AG04449 (cell line): ENCODE results near the gene MYOZ1.

Experiments
- CTCF ChIA-PET: fragments of 350-600 bp; formaldehyde crosslinking; extraction: SDS; loops from one replicate; lab custom pipeline; 2021; ENCODE audit warnings: antibody characterized with exemption; lab: Yijun Ruan, JAX
- POLR2A ChIA-PET: fragments of 400-600, 350-600 bp; formaldehyde crosslinking; extraction: SDS; loops from one replicate; lab custom pipeline; 2020; ENCODE audit warnings: antibody characterized with exemption, inconsistent platforms; lab: Yijun Ruan, JAX
- DNase-seq: peaks from one replicate; pipeline ENCODE4 v3.0.0-alpha.2; 2010; ENCODE audit warnings: low read depth, low spot score
- H3K4me3 ChIP-seq: 2 replicates; pipeline ENCODE4 v1.5.1; 2011; ENCODE audit warnings: low read depth, mild to moderate bottlenecking, control low read depth, low read length
- CTCF ChIP-seq: IDR thresholded peaks from one replicate; pipeline ENCODE4 v1.5.1; 2011; ENCODE audit warnings: mild to moderate bottlenecking, moderate library complexity, low read length, control low read depth, inconsistent platforms; ENCODE audit not compliant: insufficient read depth; ENCODE audit errors: missing control alignments

The MYOZ1 gene

GRCh38 chr10:73589563-73590126, 51.6 kb downstream of the MYOZ1 start:
- CTCF ChIA-PET = interaction anchor here (0.9 kb wide), 1 partner anchor 23 kb away, joined by 3 read pairs; no protein-coding TSS in a partner anchor
- POLR2A ChIA-PET = no interaction called here
- H3K4me3 ChIP-seq = no peak overlapping the region
- DNase-seq = no peak
- no peak for TF ChIP-seq CTCF

GRCh38 chr10:73588656-73589055, 52.6 kb downstream of the MYOZ1 start:
- TF ChIP-seq CTCF = no peak
- POLR2A ChIA-PET = no interaction called here
- CTCF ChIA-PET = interaction anchor here (1.3 kb wide), 1 partner anchor 59 kb away, joined by 4 read pairs; no protein-coding TSS in a partner anchor
- H3K4me3 ChIP-seq = no peak overlapping the region
- DNase-seq = no peak

- TF ChIP-seq CTCF = no peak
- H3K4me3 ChIP-seq = no peak overlapping the region
- ChIA-PET CTCF (no interaction called here), POLR2A (no interaction called here)
- DNase-seq = peak; percentile 63
Observed at GRCh38 chr10:73586583-73586984, 54.7 kb downstream of the MYOZ1 start.

GRCh38 chr10:73585327-73585726, 55.9 kb downstream of the MYOZ1 start:
- no peak overlapping the region for H3K4me3 ChIP-seq
- POLR2A ChIA-PET = no interaction called here
- TF ChIP-seq CTCF = no peak
- DNase-seq = no peak
- CTCF ChIA-PET = interaction anchor here (1.1 to 1.2 kb wide), 2 partner anchors 56 to 58 kb away, joined by 4 read pairs; no protein-coding TSS in a partner anchor

- TF ChIP-seq CTCF = no peak
- DNase-seq = no peak
- ChIA-PET POLR2A (no interaction called here), CTCF (interaction anchor here (1.2 kb wide), 2 partner anchors 13 to 55 kb away, joined by 3 to 4 read pairs; no protein-coding TSS in a partner anchor)
- no peak overlapping the region for H3K4me3 ChIP-seq
Observed at GRCh38 chr10:73584737-73585136, 56.5 kb downstream of the MYOZ1 start.

- CTCF ChIA-PET = interaction anchor here (1.0 kb wide), 2 partner anchors 13 to 52 kb away, joined by 3 to 4 read pairs; no protein-coding TSS in a partner anchor
- POLR2A ChIA-PET = no interaction called here
- no peak for TF ChIP-seq CTCF
Observed at GRCh38 chr10:73581918-73582317, 59.4 kb downstream of the MYOZ1 start.

More at GRCh38 chr10:73581918-73582317, 59.4 kb downstream of the MYOZ1 start:
- no peak for DNase-seq
- no peak overlapping the region for H3K4me3 ChIP-seq
